PC-9 (cell line): ENCODE data around the gene BTAF1. TPM values are rescaled to one million over a fixed set of nuclear protein-coding genes. Genes with fewer than 3 reads are reported as not detected.

Experiments used
- BruUV-seq: library from RNA; stranded (reverse); fragments of 400-500 nt; replicated peaks from 2 replicates; lab custom pipeline; 2021; lab: Mats Ljungman, UMichigan
- CTCF ChIA-PET: fragments of 300-600 bp; sonication (Branson Sonifier 250); formaldehyde crosslinking; loops from one replicate; lab custom pipeline; 2022; ENCODE audit warnings: antibody characterized with exemption; lab: Charles Lee
- POLR2A ChIA-PET: fragments of 300-600 bp; sonication (Branson Sonifier 250); formaldehyde crosslinking; loops from one replicate; lab custom pipeline; 2022; ENCODE audit warnings: antibody characterized with exemption; ENCODE audit not compliant: unreplicated experiment; lab: Charles Lee
- DNase-seq, 2 experiments: peaks; one replicate each; pipeline versions ENCODE4 v3.0.0 to v3.0.0-alpha.2; 2015 to 2022; ENCODE audit warnings: mixed read lengths in 1 of 2
- H2AFZ ChIP-seq: fragments of 200-600 bp; sonication (generic); 2 replicates; pipeline ENCODE4 v1.8.1; 2017; ENCODE audit warnings: antibody characterized with exemption
- H3F3A ChIP-seq: fragments of 200-600 bp; sonication (generic); 2 replicates; pipeline ENCODE4 v1.8.1; 2017; ENCODE audit warnings: antibody characterized with exemption, mild to moderate bottlenecking, low read depth; ENCODE audit not compliant: insufficient read depth
- H3K27ac ChIP-seq: fragments of 200-600 bp; sonication (generic); 2 replicates; pipeline ENCODE4 v1.6.1; 2016; ENCODE audit warnings: mixed run types
- H3K27me3 ChIP-seq: fragments of 200-600 bp; sonication (generic); 2 replicates; pipeline ENCODE4 v1.6.1; 2016; ENCODE audit warnings: low read depth, mixed run types; ENCODE audit not compliant: insufficient read depth
- H3K36me3 ChIP-seq: fragments of 200-600 bp; sonication (generic); 2 replicates; pipeline ENCODE4 v1.6.1; 2016; ENCODE audit warnings: low read depth, mixed run types
- H3K4me1 ChIP-seq: fragments of 200-600 bp; sonication (generic); replicated peaks from 2 replicates; pipeline ENCODE4 v1.6.1; 2016; ENCODE audit warnings: mixed run types; ENCODE audit not compliant: insufficient read depth
- H3K4me2 ChIP-seq: fragments of 200-600 bp; sonication (generic); 2 replicates; pipeline ENCODE4 v1.6.1; 2017; ENCODE audit warnings: mixed run types
- H3K4me3 ChIP-seq: fragments of 200-600 bp; sonication (generic); 2 replicates; pipeline ENCODE4 v1.6.1; 2016; ENCODE audit warnings: mixed run types
- H3K79me2 ChIP-seq: fragments of 200-600 bp; sonication (generic); 2 replicates; pipeline ENCODE4 v1.6.1; 2017; ENCODE audit warnings: low read depth, mixed run types
- H3K9me2 ChIP-seq: fragments of 200-600 bp; sonication (generic); 2 replicates; pipeline ENCODE4 v1.8.1; 2017; ENCODE audit warnings: mild to moderate bottlenecking; ENCODE audit not compliant: insufficient read depth
- H3K9me3 ChIP-seq: fragments of 200-600 bp; sonication (generic); 2 replicates; pipeline ENCODE4 v1.8.1; 2016; ENCODE audit warnings: low read depth; ENCODE audit not compliant: insufficient read depth
- H4K20me1 ChIP-seq: fragments of 200-600 bp; sonication (generic); 2 replicates; pipeline ENCODE4 v1.8.1; 2017; ENCODE audit not compliant: insufficient read depth
- CTCF ChIP-seq: fragments of 200-600 bp; sonication (generic); conservative IDR thresholded peaks from 2 replicates; pipeline ENCODE4 v1.6.1; 2017; ENCODE audit warnings: mixed run types, antibody characterized with exemption, mild to moderate bottlenecking, moderate library complexity
- EZH2 ChIP-seq: fragments of 200-600 bp; sonication (generic); IDR thresholded peaks from 2 replicates; pipeline ENCODE4 v1.8.0; 2017; ENCODE audit warnings: antibody characterized with exemption, low read depth
- intact Hi-C: fragments of 100-400 bp; cut with micrococcal nuclease; formaldehyde crosslinking; loops from one replicate; pipeline ENCODE4 v1.10.0; 2022; ENCODE audit not compliant: unreplicated experiment
- total RNA-seq: library from RNA; stranded (reverse); gene quantifications from 2 replicates; pipeline ENCODE4 v1.2.3, GENCODE V29; 2021

Gene BTAF1
- total RNA-seq, 1 experiment from 2014 or later: 19.0 TPM

GRCh38 chr10:91939653-91940052 lies 16.1 kb downstream of the BTAF1 start:
- Histone ChIP-seq H3K79me2 (peaks cover 46% of the 10 kb centered on the region), H3K36me3 (peaks cover 10% of the 10 kb centered on the region; the same call in 1 of the 2 replicates), H3K9me3 (no peaks in the 10 kb centered on the region), H3K4me1 (peaks cover 18% of the 10 kb centered on the region), H2AFZ (no peak overlapping the region), H4K20me1 (no peaks in the 10 kb centered on the region), H3K4me3 (no peak overlapping the region), H3F3A (peaks cover 14% of the 10 kb centered on the region), H3K9me2 (no peaks in the 10 kb centered on the region), H3K27ac (no peak overlapping the region), H3K4me2 (no peak overlapping the region), H3K27me3 (no peaks in the 10 kb centered on the region)
- TF ChIP-seq EZH2 (no peak), CTCF (no peak)
- intact Hi-C loops: no loop called here
- BruUV-seq: no TSS peak
- ChIA-PET CTCF (no interaction called here), POLR2A (no interaction called here)
- DNase-seq: no peak

GRCh38 chr10:91941426-91941825 lies 17.9 kb downstream of the BTAF1 start:
- H3K9me3 ChIP-seq: no peaks in the 10 kb centered on the region
- no peak overlapping the region for H3K27ac ChIP-seq
- intact Hi-C loops: no loop called here
- CTCF ChIA-PET: interaction anchor here (0.6 kb wide), 1 partner anchor 1051 kb away, joined by 5 read pairs; no protein-coding TSS in a partner anchor
- no peaks in the 10 kb centered on the region for H3K9me2 ChIP-seq
- H3K4me2 ChIP-seq: no peak overlapping the region
- H2AFZ ChIP-seq: no peak overlapping the region
- no peaks in the 10 kb centered on the region for H4K20me1 ChIP-seq
- peaks cover 10% of the 10 kb centered on the region; the same call in 1 of the 2 replicates for H3K36me3 ChIP-seq
- BruUV-seq: no TSS peak
- no peak for DNase-seq
- H3K27me3 ChIP-seq: no peaks in the 10 kb centered on the region
- peaks cover under 1% of the 10 kb centered on the region; the same call in 1 of the 2 replicates for H3K4me1 ChIP-seq
- peaks cover under 1% of the 10 kb centered on the region; the same call in 1 of the 2 replicates for H3F3A ChIP-seq
- H3K79me2 ChIP-seq: peaks cover 41% of the 10 kb centered on the region
- no peak for TF ChIP-seq CTCF
- TF ChIP-seq EZH2: no peak
- POLR2A ChIA-PET: interaction anchor here (0.6 to 0.7 kb wide), 2 partner anchors 104 to 183 kb away, joined by 3 to 4 read pairs; no protein-coding TSS in a partner anchor
- no peak overlapping the region for H3K4me3 ChIP-seq

DNA sequence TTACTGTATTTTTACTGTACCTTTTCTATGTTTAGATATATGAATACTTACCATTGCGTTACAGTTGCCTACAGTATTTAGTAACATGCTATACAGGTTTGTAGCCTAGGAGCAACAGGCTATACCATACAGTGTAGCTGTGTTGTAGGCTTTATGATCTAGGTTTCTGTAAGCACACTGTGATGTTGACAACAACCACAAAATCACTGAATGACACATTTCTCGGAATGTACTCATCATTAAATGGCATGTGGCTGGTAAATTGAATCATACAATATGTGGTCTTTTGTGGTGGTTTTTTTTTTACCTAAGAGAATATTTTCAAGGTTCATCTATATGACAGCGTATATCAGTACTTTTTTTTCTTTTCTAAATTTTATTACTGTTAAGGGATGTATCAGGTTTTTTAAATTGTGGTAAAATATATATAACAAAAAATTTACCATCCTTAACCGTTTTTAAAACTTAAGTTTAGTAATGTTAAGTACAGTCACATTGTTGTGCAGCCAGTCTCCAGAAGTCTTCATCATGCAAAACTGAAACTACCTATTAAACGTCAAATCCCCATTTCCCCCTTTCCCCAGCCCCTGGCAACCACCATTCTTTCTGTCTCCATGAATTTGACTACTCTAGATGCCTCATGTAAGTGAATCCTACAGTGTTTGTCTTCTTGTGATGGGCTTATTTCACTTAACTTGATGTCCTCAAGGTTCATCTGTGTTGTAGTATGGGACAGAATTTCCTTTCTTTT lies 21.5 kb downstream of the BTAF1 start:
- Histone ChIP-seq H2AFZ (no peak overlapping the region), H4K20me1 (no peaks in the 10 kb centered on the region), H3K36me3 (peaks cover 3% of the 10 kb centered on the region; the same call in 1 of the 2 replicates), H3K27me3 (no peaks in the 10 kb centered on the region), H3K9me3 (no peaks in the 10 kb centered on the region), H3K4me3 (no peak overlapping the region), H3F3A (no peaks in the 10 kb centered on the region; the same call in 1 of the 2 replicates), H3K9me2 (no peaks in the 10 kb centered on the region), H3K27ac (no peak overlapping the region), H3K4me1 (no peaks in the 10 kb centered on the region), H3K79me2 (peaks cover 11% of the 10 kb centered on the region; the same call in 1 of the 2 replicates), H3K4me2 (no peak overlapping the region)
- DNase-seq: no peak
- BruUV-seq: no TSS peak
- CTCF ChIA-PET: interaction anchor here (0.5 kb wide), 1 partner anchor 9 kb away, joined by 3 read pairs; no protein-coding TSS in a partner anchor
- intact Hi-C loops: no loop called here
- POLR2A ChIA-PET: no interaction called here
- no peak for TF ChIP-seq CTCF
- TF ChIP-seq EZH2: no peak
